ENCODE data around the gene UGP2. TPM values are rescaled to one million over a fixed set of nuclear protein-coding genes. Genes with fewer than 3 reads are reported as not detected.

UGP2 gene
- total RNA-seq, 1 experiment from 2014 or later = 80.8 TPM

GRCh38 chr2:63858291-63858690 is 16.6 kb downstream of the UGP2 start:
- in situ Hi-C loops (cut with HindIII; ENCODE audit: low sequenced_read_pairs) = no loop called here
- DNase-seq (ENCODE audit: low spot score) = no peak

GRCh38 chr2:63861220-63861822 is 19.6 kb downstream of the UGP2 start:
- in situ Hi-C loops (cut with HindIII; ENCODE audit: low sequenced_read_pairs) = no loop called here
- peak; percentile 29 for DNase-seq (ENCODE audit: low spot score)

GRCh38 chr2:63862806-63863205 is 21.1 kb downstream of the UGP2 start:
- in situ Hi-C loops (cut with HindIII; ENCODE audit: low sequenced_read_pairs) = no loop called here
- DNase-seq (ENCODE audit: low spot score) = no peak

GRCh38 chr2:63863707-63864106 is 22.0 kb downstream of the UGP2 start:
- no peak for DNase-seq (ENCODE audit: low spot score)
- in situ Hi-C loops (cut with HindIII; ENCODE audit: low sequenced_read_pairs) = no loop called here

GRCh38 chr2:63865159-63865799 is 23.6 kb downstream of the UGP2 start:
- in situ Hi-C loops (cut with HindIII; ENCODE audit: low sequenced_read_pairs) = no loop called here
- no peak for DNase-seq (ENCODE audit: low spot score)

GRCh38 chr2:63866009-63866709 is 24.5 kb downstream of the UGP2 start:
- in situ Hi-C loops (cut with HindIII; ENCODE audit: low sequenced_read_pairs) = no loop called here
- DNase-seq (ENCODE audit: low spot score) = no peak

- DNase-seq (ENCODE audit: low spot score) = no peak
- in situ Hi-C loops (cut with HindIII; ENCODE audit: low sequenced_read_pairs) = no loop called here
Observed at GRCh38 chr2:63870679-63871078, 29.0 kb downstream of the UGP2 start.

GRCh38 chr2:63871864-63872263 is 30.2 kb downstream of the UGP2 start:
- DNase-seq (ENCODE audit: low spot score) = no peak
- in situ Hi-C loops (cut with HindIII; ENCODE audit: low sequenced_read_pairs) = no loop called here

- no peak for DNase-seq (ENCODE audit: low spot score)
- in situ Hi-C loops (cut with HindIII; ENCODE audit: low sequenced_read_pairs) = no loop called here
Observed at GRCh38 chr2:63872571-63873328, 31.1 kb downstream of the UGP2 start.

- no peak for DNase-seq (ENCODE audit: low spot score)
- in situ Hi-C loops (cut with HindIII; ENCODE audit: low sequenced_read_pairs) = no loop called here
Observed at GRCh38 chr2:63874204-63875130, 32.8 kb downstream of the UGP2 start.

- in situ Hi-C loops (cut with HindIII; ENCODE audit: low sequenced_read_pairs) = no loop called here
- DNase-seq (ENCODE audit: low spot score) = peak; percentile 19
Observed at GRCh38 chr2:63875131-63875527, 33.4 kb downstream of the UGP2 start.

GRCh38 chr2:63875559-63876245 is 34.0 kb downstream of the UGP2 start:
- in situ Hi-C loops (cut with HindIII; ENCODE audit: low sequenced_read_pairs) = no loop called here
- no peak for DNase-seq (ENCODE audit: low spot score)

GRCh38 chr2:63876311-63876710 is 34.6 kb downstream of the UGP2 start:
- in situ Hi-C loops (cut with HindIII; ENCODE audit: low sequenced_read_pairs) = no loop called here
- DNase-seq (ENCODE audit: low spot score) = no peak

GRCh38 chr2:63878486-63878885 is 36.8 kb downstream of the UGP2 start:
- DNase-seq (ENCODE audit: low spot score) = no peak
- in situ Hi-C loops (cut with HindIII; ENCODE audit: low sequenced_read_pairs) = no loop called here

- no peak for DNase-seq (ENCODE audit: low spot score)
- in situ Hi-C loops (cut with HindIII; ENCODE audit: low sequenced_read_pairs) = no loop called here
Observed at GRCh38 chr2:63879876-63880433, 38.3 kb downstream of the UGP2 start.

GRCh38 chr2:63880625-63881024 is 38.9 kb downstream of the UGP2 start:
- in situ Hi-C loops (cut with HindIII; ENCODE audit: low sequenced_read_pairs) = no loop called here
- no peak for DNase-seq (ENCODE audit: low spot score)

GRCh38 chr2:63881205-63881604 is 39.5 kb downstream of the UGP2 start:
- DNase-seq (ENCODE audit: low spot score) = no peak
- in situ Hi-C loops (cut with HindIII; ENCODE audit: low sequenced_read_pairs) = no loop called here

Data from G401 (cell line).